NCI-H526 treated with DMSO at 0.1 percent for 48 hours (cell line): ENCODE results near the gene BEGAIN.

Experiments used
- DNase-seq: peaks from one replicate; lab custom pipeline; 2025; lab: John Stamatoyannopoulos, UW

The BEGAIN gene

GRCh38 chr14:100567877-100568163 lies 19.4 kb downstream of the BEGAIN start:
- no peak for DNase-seq

- no peak for DNase-seq
Measured at GRCh38 chr14:100567009-100567876, 20.0 kb downstream of the BEGAIN start.

- no peak for DNase-seq
Measured at GRCh38 chr14:100566586-100566985, 20.6 kb downstream of the BEGAIN start.

GRCh38 chr14:100566119-100566518 lies 21.1 kb downstream of the BEGAIN start:
- DNase-seq = no peak

- DNase-seq = no peak
Measured at GRCh38 chr14:100565650-100566049, 21.6 kb downstream of the BEGAIN start.

GRCh38 chr14:100564512-100564911 lies 22.7 kb downstream of the BEGAIN start:
- no peak for DNase-seq

GRCh38 chr14:100562751-100563150 lies 24.5 kb downstream of the BEGAIN start:
- DNase-seq = no peak

GRCh38 chr14:100561005-100561404 lies 26.2 kb downstream of the BEGAIN start:
- DNase-seq = no peak

GRCh38 chr14:100560471-100560870 lies 26.7 kb downstream of the BEGAIN start:
- no peak for DNase-seq

GRCh38 chr14:100559455-100559854 lies 27.8 kb downstream of the BEGAIN start:
- DNase-seq = no peak

- DNase-seq = no peak
Measured at GRCh38 chr14:100558966-100559365, 28.3 kb downstream of the BEGAIN start.

GRCh38 chr14:100558226-100558625 lies 29.0 kb downstream of the BEGAIN start:
- DNase-seq = no peak

- DNase-seq = no peak
Measured at GRCh38 chr14:100557658-100558057, 29.6 kb downstream of the BEGAIN start.

GRCh38 chr14:100556936-100557505 lies 30.2 kb downstream of the BEGAIN start:
- DNase-seq = no peak

GRCh38 chr14:100556140-100556475 lies 31.1 kb downstream of the BEGAIN start:
- DNase-seq = no peak

GRCh38 chr14:100555436-100556139 lies 31.6 kb downstream of the BEGAIN start:
- DNase-seq = no peak

GRCh38 chr14:100554696-100555320 lies 32.4 kb downstream of the BEGAIN start:
- no peak for DNase-seq

GRCh38 chr14:100554082-100554677 lies 33.0 kb downstream of the BEGAIN start:
- no peak for DNase-seq

- no peak for DNase-seq
Measured at GRCh38 chr14:100553471-100553870, 33.7 kb downstream of the BEGAIN start.

GRCh38 chr14:100552524-100553125 lies 34.6 kb downstream of the BEGAIN start:
- DNase-seq = no peak

- no peak for DNase-seq
Measured at GRCh38 chr14:100551056-100551455, 36.2 kb downstream of the BEGAIN start.
